HFF-Myc (cell line): Measurements from ENCODE around the gene CRMP1.
A peak's percentile ranks its signal among the peaks of the same experiment; 100 is the strongest.

Experiments used
- DNase-seq: peaks from one replicate; pipeline ENCODE4 v3.0.0-alpha.2; 2011; ENCODE audit warnings: low read depth; ENCODE audit errors: extremely low read depth
- H3K4me3 ChIP-seq: replicated peaks from 2 replicates; pipeline ENCODE4 v1.5.1; 2011; ENCODE audit warnings: low read depth, mild to moderate bottlenecking, control low read depth, low read length
- TF ChIP-seq, protein P1 (sequence below): IDR thresholded peaks from 2 replicates; pipeline ENCODE4 v1.5.1; 2012; ENCODE audit warnings: mild to moderate bottlenecking, low read depth, low read length, control low read depth; ENCODE audit errors: missing control alignments

The CRMP1 gene

DNA sequence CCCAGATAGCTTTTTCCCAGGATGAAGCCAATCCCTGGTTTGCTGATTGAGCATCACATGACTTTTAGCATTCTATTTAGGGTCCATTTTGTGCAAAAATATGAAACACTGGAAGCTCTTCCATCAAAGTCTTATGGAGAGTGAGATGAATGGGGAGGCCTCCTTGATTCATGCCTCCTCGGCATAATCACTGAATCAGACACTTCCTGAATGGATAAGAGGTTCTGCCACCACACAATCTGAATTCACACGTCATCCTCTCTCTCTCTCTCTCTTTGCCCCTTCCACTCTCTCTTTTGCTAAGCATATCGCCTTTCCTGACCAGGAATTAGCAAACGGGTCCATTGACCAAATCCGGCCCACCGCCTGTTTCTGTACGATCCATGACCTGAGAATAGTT lies 68.7 kb downstream of the CRMP1 start:
- TF ChIP-seq, protein P1, sequence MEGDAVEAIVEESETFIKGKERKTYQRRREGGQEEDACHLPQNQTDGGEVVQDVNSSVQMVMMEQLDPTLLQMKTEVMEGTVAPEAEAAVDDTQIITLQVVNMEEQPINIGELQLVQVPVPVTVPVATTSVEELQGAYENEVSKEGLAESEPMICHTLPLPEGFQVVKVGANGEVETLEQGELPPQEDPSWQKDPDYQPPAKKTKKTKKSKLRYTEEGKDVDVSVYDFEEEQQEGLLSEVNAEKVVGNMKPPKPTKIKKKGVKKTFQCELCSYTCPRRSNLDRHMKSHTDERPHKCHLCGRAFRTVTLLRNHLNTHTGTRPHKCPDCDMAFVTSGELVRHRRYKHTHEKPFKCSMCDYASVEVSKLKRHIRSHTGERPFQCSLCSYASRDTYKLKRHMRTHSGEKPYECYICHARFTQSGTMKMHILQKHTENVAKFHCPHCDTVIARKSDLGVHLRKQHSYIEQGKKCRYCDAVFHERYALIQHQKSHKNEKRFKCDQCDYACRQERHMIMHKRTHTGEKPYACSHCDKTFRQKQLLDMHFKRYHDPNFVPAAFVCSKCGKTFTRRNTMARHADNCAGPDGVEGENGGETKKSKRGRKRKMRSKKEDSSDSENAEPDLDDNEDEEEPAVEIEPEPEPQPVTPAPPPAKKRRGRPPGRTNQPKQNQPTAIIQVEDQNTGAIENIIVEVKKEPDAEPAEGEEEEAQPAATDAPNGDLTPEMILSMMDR = no peak
- no peak overlapping the region for H3K4me3 ChIP-seq
- no peak for DNase-seq

DNA sequence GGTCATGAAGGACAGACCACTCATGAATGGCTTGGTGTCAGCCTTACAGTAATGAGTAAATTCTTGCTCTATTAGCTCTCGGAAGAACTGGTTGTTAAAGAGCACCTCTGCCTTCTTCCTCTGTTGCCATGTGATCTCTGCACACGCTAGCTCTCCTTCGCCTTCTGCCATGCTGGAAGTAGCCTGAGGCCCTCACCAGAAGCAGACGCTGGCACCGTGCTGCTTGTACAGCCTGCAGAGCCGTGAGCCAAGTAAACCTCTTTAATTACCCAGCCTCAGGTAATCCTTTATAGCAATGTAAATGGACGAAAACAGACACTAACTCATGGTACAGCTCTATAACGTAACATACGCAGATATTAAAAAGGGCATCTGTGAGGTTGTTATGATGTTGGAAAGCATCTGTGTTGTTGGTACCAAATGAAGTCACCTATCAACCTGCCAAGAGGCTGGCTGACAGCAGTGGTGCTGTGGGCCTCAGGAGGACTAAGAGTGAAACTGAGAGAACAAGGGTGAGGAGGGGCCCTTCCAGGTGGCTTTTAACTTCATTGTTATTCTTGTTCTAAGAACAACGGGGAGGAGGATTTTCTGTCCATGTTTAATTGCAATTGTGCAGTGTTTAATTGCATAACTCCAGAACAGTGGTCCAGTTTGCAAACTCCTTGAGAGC lies 69.2 kb downstream of the CRMP1 start:
- no peak for DNase-seq
- no peak overlapping the region for H3K4me3 ChIP-seq
- TF ChIP-seq, protein P1 = no peak

DNA sequence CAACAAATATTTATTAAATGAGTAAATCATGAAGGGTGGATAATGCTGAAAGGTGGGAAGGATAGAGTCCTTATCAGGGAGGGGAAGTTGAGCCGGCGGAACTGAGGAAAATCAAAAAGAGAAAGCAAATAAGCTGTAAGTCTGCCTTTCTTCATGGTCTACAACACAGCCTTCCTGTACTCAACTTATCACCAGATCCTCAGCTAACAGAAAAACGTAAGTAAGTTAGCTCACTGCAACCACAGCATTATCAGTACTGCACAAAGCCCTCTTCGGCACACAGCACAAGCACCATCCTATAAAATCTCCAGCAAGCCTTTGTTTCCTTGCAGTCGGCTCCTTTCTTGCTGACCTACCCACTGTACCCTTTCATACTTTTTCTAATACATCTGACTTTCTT lies 70.3 kb downstream of the CRMP1 start:
- no peak for DNase-seq
- H3K4me3 ChIP-seq = no peak overlapping the region
- TF ChIP-seq, protein P1 = no peak

DNA sequence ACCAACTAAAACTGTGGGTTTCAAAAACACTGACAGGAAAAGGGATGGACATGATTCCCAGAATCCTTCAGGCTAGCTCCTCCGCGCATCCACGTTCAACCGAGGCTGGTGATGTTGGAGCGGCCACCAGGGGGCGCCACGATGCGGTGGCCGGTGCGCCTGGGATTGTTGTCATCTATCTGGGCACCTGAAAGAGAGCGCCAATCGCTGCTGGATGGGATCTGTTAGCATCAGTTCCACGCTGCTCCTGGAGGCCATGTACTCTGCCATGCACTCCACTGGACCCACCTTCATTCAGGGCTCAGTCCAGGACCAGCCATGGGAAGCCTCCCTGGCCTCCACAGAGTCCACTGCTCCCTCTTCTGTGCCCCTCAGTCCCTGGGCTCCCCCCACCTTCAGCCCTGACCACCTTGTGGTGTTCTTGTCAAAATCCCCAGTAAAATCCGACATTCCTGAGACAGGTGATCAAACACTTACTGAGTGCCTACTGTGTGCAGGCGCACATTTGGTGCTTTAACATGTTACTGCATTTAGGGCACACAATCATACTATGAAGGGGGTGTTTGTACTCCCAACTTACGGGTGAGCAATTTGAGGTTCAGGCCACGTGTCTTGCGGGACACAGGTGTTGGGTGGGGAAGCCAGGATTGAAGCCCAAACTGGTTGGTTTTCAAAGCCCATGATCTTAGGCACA lies 71.1 kb downstream of the CRMP1 start:
- TF ChIP-seq, protein P1 = peak; percentile 74
- no peak overlapping the region for H3K4me3 ChIP-seq
- no peak for DNase-seq

DNA sequence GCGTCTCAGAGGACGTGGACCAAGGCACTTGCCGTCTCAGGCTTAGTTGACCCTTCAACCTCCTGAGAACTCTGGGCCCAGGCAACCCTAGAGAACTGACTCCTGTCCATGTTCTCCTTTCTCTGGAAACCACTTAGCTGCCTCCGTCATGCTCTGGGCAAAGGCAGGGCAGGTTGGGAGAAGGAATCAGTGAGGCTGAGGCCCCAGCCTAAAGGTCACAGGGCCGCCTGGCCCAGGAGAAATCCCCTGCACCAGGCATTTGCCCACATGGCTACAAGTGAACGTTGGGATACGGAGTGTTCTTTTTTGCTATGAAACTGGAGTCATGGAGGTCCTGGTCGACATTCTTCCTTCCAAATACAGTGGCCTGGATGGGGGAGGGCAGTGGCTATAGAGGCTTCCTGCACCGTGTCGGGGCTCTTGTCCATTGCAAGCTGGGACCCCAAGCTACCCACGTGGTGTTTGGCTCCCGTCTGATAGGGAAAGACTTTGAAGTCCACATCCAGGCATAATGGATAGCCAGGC lies 76.0 kb downstream of the CRMP1 start:
- no peak overlapping the region for H3K4me3 ChIP-seq
- TF ChIP-seq, protein P1 = no peak
- no peak for DNase-seq

DNA sequence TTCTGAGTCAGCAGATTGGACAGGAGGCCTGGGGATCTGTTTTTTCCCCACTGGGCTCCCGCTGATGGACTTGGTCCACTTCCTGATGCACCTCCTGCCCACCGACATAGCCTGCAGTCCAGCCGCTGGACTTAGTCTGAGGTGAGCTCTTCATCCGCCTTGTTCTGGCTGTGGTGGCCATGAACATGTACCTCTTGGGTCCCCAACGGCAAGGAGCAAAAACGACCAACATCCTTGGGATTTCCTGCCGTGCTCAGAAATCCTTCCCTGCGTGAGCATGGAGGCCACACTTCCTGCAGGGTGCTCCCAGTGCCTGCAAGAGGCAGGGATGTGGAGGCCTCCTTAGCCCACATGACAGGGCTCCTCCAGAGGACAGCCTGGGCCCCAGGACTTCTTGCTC lies 76.8 kb downstream of the CRMP1 start:
- no peak for DNase-seq
- H3K4me3 ChIP-seq = no peak overlapping the region
- TF ChIP-seq, protein P1 = no peak
